A549 (cell line): ENCODE measurements around the gene GZMH. TPM values are rescaled to one million over a fixed set of nuclear protein-coding genes. Genes with fewer than 3 reads are reported as not detected.

ENCODE experiments used
- ATAC-seq, 2 experiments: fragments of 200-7000 bp in 1 of 2; fragments of >200 bp in 1 of 2; cut with Nextera tagmentation in 1 of 2; cut with Tn5 transposase in 1 of 2; 3 replicates each; pipeline versions ENCODE4 v1.8.0 to v1.9.1; 2018 to 2020; ENCODE audit warnings: mild to moderate bottlenecking in 1 of 2, moderate library complexity in 1 of 2
- CTCF ChIA-PET: fragments of 300-600 bp; sonication (Branson Sonifier 250); formaldehyde crosslinking; extraction: SDS; loops from one replicate; lab custom pipeline; 2021; ENCODE audit warnings: antibody characterized with exemption, inconsistent platforms; lab: Yijun Ruan, JAX
- POLR2A ChIA-PET: fragments of 350-600 bp; formaldehyde crosslinking; extraction: SDS; loops from one replicate; lab custom pipeline; 2021; ENCODE audit warnings: antibody characterized with exemption, inconsistent platforms; lab: Yijun Ruan, JAX
- DNase-seq, 2 experiments: peaks; one replicate each; pipeline versions ENCODE4 v3.0.0 to v3.0.0-alpha.2; 2011 to 2016; ENCODE audit warnings: low read depth in 1 of 2, low spot score in 1 of 2
- FAIRE-seq: peaks from 2 replicates; lab custom pipeline; 2011; peaks lifted over from hg19 to GRCh38; lab: Jason Lieb, UNC
- H3K27ac ChIP-seq, 2 experiments: fragments of >200 bp; sonication (Bioruptor Twin); formaldehyde crosslinking; 3 replicates each; pipeline ENCODE4 v1.5.1; 2016 to 2017
- H3K4me1 ChIP-seq: fragments of >200 bp; sonication (Bioruptor Twin); formaldehyde crosslinking; 3 replicates; pipeline ENCODE4 v1.6.1; 2016
- H3K4me2 ChIP-seq: fragments of >200 bp; sonication (Bioruptor Twin); formaldehyde crosslinking; 3 replicates; pipeline ENCODE4 v1.6.1; 2016
- H3K4me3 ChIP-seq: fragments of >200 bp; sonication (Bioruptor Twin); formaldehyde crosslinking; 3 replicates; pipeline ENCODE4 v1.5.1; 2016
- H3K9me3 ChIP-seq: fragments of >200 bp; sonication (Bioruptor Twin); formaldehyde crosslinking; 3 replicates; pipeline ENCODE4 v1.6.1; 2016
- BHLHE40 ChIP-seq: IDR thresholded peaks from 2 replicates; pipeline ENCODE4 v1.6.1; 2012; ENCODE audit warnings: low read depth, low read length, inconsistent platforms
- CBX8 ChIP-seq: fragments of 200-600 bp; sonication (generic); IDR thresholded peaks from 2 replicates; pipeline ENCODE4 v1.6.1; 2016
- EP300 ChIP-seq, 2 experiments: fragments of >200 bp; sonication (Bioruptor Twin); formaldehyde crosslinking; IDR thresholded peaks; 2 replicates in 1 of 2; 3 replicates in 1 of 2; pipeline ENCODE4 v1.6.1; 2016 to 2017
- FOSB ChIP-seq: fragments of 250-450 bp; sonication (Bioruptor Pico); IDR thresholded peaks from 2 replicates; pipeline ENCODE4 v1.5.0; 2020; ENCODE audit warnings: mild to moderate bottlenecking, moderate library complexity
- FOSL2 ChIP-seq, 2 experiments: fragments of 450-650 bp in 1 of 2; fragments of >200 bp in 1 of 2; sonication (Bioruptor Twin) in 1 of 2; formaldehyde crosslinking; IDR thresholded peaks; 2 replicates each; pipeline versions ENCODE4 v1.5.0 to v1.6.1; 2016 to 2020; ENCODE audit warnings: mild to moderate bottlenecking in 1 of 2, moderate library complexity in 1 of 2
- HDAC2 ChIP-seq: fragments of 200-600 bp; sonication (generic); IDR thresholded peaks from 2 replicates; pipeline ENCODE4 v1.6.1; 2016
- HOXB13 ChIP-seq: fragments of 250-450 bp; sonication (Bioruptor Pico); IDR thresholded peaks from 2 replicates; pipeline ENCODE4 v1.5.0; 2020; ENCODE audit warnings: low read depth, mild to moderate bottlenecking, moderate library complexity
- HOXB5 ChIP-seq: fragments of 250-450 bp; sonication (Bioruptor Pico); IDR thresholded peaks from 2 replicates; pipeline ENCODE4 v1.5.0; 2020; ENCODE audit warnings: mild to moderate bottlenecking, moderate library complexity
- KDM1A ChIP-seq: fragments of 200-600 bp; sonication (generic); IDR thresholded peaks from 2 replicates; pipeline ENCODE4 v1.6.1; 2016; ENCODE audit warnings: low read depth, mild to moderate bottlenecking
- KDM5A ChIP-seq: fragments of 200-600 bp; sonication (generic); IDR thresholded peaks from 2 replicates; pipeline ENCODE4 v1.6.1; 2016; ENCODE audit warnings: antibody characterized with exemption, mild to moderate bottlenecking
- MAX ChIP-seq: IDR thresholded peaks from 2 replicates; pipeline ENCODE4 v1.6.1; 2012
- MAZ ChIP-seq: fragments of 150-350 bp; IDR thresholded peaks from 2 replicates; pipeline ENCODE4 v1.6.1; 2014; ENCODE audit warnings: antibody characterized with exemption, low read depth, low read length, borderline replicate concordance
- PHF8 ChIP-seq: fragments of 200-600 bp; sonication (generic); IDR thresholded peaks from 2 replicates; pipeline ENCODE4 v1.6.1; 2016; ENCODE audit warnings: low read depth, mild to moderate bottlenecking, antibody characterized with exemption, moderate library complexity, borderline replicate concordance
- POLR2A ChIP-seq: IDR thresholded peaks from 2 replicates; pipeline ENCODE4 v1.6.1; 2012; ENCODE audit warnings: mild to moderate bottlenecking, low read length
- RARB ChIP-seq: fragments of 250-450 bp; sonication (Bioruptor Pico); IDR thresholded peaks from 2 replicates; pipeline ENCODE4 v1.8.0; 2021; ENCODE audit warnings: mild to moderate bottlenecking, moderate library complexity
- RCOR1 ChIP-seq: fragments of 150-350 bp; IDR thresholded peaks from 2 replicates; pipeline ENCODE4 v1.6.1; 2014; ENCODE audit warnings: antibody characterized with exemption, low read length, low read depth
- REST ChIP-seq: fragments of 200-600 bp; sonication (generic); IDR thresholded peaks from 2 replicates; pipeline ENCODE4 v1.6.1; 2016; ENCODE audit warnings: antibody characterized with exemption, mild to moderate bottlenecking, moderate library complexity
- SMC3 ChIP-seq: fragments of >200 bp; sonication (Bioruptor Twin); formaldehyde crosslinking; IDR thresholded peaks from 3 replicates; pipeline ENCODE4 v1.6.1; 2018; ENCODE audit warnings: inconsistent platforms
- SREBF2 ChIP-seq: fragments of 450-650 bp; IDR thresholded peaks from 2 replicates; pipeline ENCODE4 v1.6.1; 2014; ENCODE audit warnings: mild to moderate bottlenecking, moderate library complexity
- TP53 ChIP-seq: fragments of 250-450 bp; sonication (Bioruptor Pico); IDR thresholded peaks from 2 replicates; pipeline ENCODE4 v1.5.0; 2021; ENCODE audit warnings: mild to moderate bottlenecking, moderate library complexity
- ZC3H11A ChIP-seq: fragments of 450-650 bp; IDR thresholded peaks from 2 replicates; pipeline ENCODE4 v1.6.1; 2014; ENCODE audit warnings: antibody characterized with exemption, mild to moderate bottlenecking
- ZFP36 ChIP-seq: fragments of 450-650 bp; IDR thresholded peaks from 2 replicates; pipeline ENCODE4 v1.6.1; 2014; ENCODE audit warnings: borderline replicate concordance; ENCODE audit not compliant: partially characterized antibody
- ZNF302 ChIP-seq: fragments of 250-450 bp; sonication (Bioruptor Pico); IDR thresholded peaks from 2 replicates; pipeline ENCODE4 v1.9.0; 2021; ENCODE audit warnings: inconsistent platforms, mild to moderate bottlenecking, moderate library complexity
- ZSCAN20 ChIP-seq: fragments of 250-450 bp; sonication (Bioruptor Pico); IDR thresholded peaks from 2 replicates; pipeline ENCODE4 v1.8.0; 2022; ENCODE audit warnings: mild to moderate bottlenecking, moderate library complexity
- WGBS: methylation state at CpG from one replicate; pipeline ENCODE4 v1.1.6; 2017; ENCODE audit errors: missing lambda C conversion rate; 5-methylcytosine and 5-hydroxymethylcytosine counted together
- polyA plus RNA-seq, 4 experiments: library from polyadenylated mRNA; depleted of rRNA in 3 of 4; stranded (reverse); fragments of >200 nt; fragmentation: RNase III in 1 of 4; extraction: RNeasy Plus Mini Kit Qiagen cat#74134 plus additional on column Dnase treatment in 1 of 4; gene quantifications; 2 replicates in 3 of 4; 3 replicates in 1 of 4; pipeline ENCODE4 v1.2.3, GENCODE V29; 2011 to 2017
- TF ChIP-seq, protein P1 (sequence below): IDR thresholded peaks from 2 replicates; pipeline ENCODE4 v1.6.1; 2012; ENCODE audit warnings: low read depth, borderline replicate concordance

The GZMH gene
- polyA plus RNA-seq, 2 of the 4 experiments (the other 2 are of a cell fraction) = not detected

GRCh38 chr14:24576182-24576581, 33.3 kb downstream of the GZMH start, which contains the start of gene CTSG (continued):
- TF ChIP-seq REST = no peak

DNA sequence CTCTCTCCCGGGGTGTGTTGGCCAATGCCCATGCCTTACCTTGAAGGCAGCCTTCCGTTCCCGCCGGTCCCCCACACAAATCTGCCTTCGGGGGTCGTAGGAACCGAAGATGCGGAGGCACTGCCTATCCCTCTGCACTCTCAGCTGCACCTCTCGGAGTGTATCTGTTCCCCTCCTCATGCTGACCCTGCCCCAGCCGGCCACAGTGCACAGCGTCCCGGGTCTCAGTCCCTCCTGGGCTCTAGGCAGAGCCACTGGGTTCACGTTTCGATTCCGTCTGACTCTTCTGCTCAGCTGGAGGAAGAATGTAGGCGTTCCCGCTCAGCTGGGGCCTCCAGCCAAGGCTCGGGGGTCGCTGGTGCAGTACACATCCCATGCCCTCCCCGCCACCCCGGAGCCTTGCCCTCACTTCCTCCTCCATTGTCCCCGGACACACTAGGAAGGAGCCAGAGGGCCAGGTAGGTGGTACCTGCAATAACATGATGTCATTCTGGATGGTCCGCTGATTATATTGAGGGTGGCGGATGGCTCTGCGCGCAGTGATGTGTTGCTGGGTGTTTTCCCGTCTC, 35.2 kb downstream of the GZMH start:
- DNase-seq = no peak
- no peak overlapping the region for H3K4me3 ChIP-seq
- CTCF ChIA-PET = no interaction called here
- H3K4me1 ChIP-seq = no peaks in the 10 kb centered on the region
- POLR2A ChIA-PET = no interaction called here
- FAIRE-seq = no peak
- no peak for ATAC-seq
- no peaks in the 10 kb centered on the region for H3K9me3 ChIP-seq
- H3K4me2 ChIP-seq = no peak overlapping the region
- no peak overlapping the region for H3K27ac ChIP-seq
- WGBS = 44% methylated on average over 18 of the region's 27 CpGs
- TF ChIP-seq, protein P1, sequence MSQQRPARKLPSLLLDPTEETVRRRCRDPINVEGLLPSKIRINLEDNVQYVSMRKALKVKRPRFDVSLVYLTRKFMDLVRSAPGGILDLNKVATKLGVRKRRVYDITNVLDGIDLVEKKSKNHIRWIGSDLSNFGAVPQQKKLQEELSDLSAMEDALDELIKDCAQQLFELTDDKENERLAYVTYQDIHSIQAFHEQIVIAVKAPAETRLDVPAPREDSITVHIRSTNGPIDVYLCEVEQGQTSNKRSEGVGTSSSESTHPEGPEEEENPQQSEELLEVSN = no peak
- TF ChIP-seq ZC3H11A = no peak
- TF ChIP-seq TP53 = no peak
- TF ChIP-seq KDM5A = no peak
- no peak for TF ChIP-seq CBX8
- TF ChIP-seq RCOR1 = no peak
- no peak for TF ChIP-seq FOSL2 (IDR thresholded peaks at IDR 0.05)
- TF ChIP-seq FOSL2 (CRISPR knock-in tag; IDR thresholded peaks at IDR 0.05) = no peak

- no peak for DNase-seq
- ChIA-PET POLR2A (no interaction called here), CTCF (no interaction called here)
- no peaks in the 10 kb centered on the region for H3K4me1 ChIP-seq
- FAIRE-seq = no peak
- no peak overlapping the region for H3K4me3 ChIP-seq
- WGBS = 11% methylated on average over 2 of the region's 2 CpGs
- no peak for ATAC-seq
- no peaks in the 10 kb centered on the region; the same call in 2 of the 3 replicates for H3K9me3 ChIP-seq
- TF ChIP-seq ZSCAN20 (CRISPR knock-in tag) (no peak), HDAC2 (no peak), ZFP36 (no peak)
- no peak overlapping the region for H3K4me2 ChIP-seq
- no peak overlapping the region for H3K27ac ChIP-seq
Measured at GRCh38 chr14:24566318-24566717, 43.2 kb downstream of the GZMH start.

DNA sequence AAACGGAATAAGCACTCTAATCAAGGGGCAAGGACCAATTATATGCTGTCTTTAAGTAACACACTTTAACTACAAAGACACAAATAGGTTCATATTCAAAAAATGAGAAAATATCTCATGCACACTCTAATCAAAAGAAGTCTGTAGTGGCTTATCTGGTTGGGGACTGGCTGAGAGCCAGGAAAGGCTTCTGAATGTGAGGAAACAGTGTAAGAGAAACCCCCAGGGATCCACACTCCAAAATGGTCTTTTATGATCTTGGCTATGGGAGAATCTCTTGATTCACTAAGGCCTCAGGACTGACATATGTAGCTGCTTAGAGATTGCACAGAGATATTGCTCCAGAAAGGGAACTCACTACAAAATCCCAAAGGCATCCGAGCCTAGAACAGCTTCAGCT, 43.7 kb downstream of the GZMH start:
- Histone ChIP-seq H3K4me1 (no peaks in the 10 kb centered on the region), H3K27ac (no peak overlapping the region), H3K4me2 (no peak overlapping the region), H3K9me3 (no peaks in the 10 kb centered on the region; the same call in 2 of the 3 replicates), H3K4me3 (no peak overlapping the region)
- ChIA-PET POLR2A (no interaction called here), CTCF (no interaction called here)
- no peak for ATAC-seq
- no peak for DNase-seq
- TF ChIP-seq MAX (no peak), POLR2A (no peak), HOXB13 (CRISPR knock-in tag) (no peak), RARB (no peak), FOSB (no peak), EP300 (IDR thresholded peaks at IDR 0.05) (no peak), BHLHE40 (no peak), KDM5A (no peak), HOXB5 (CRISPR knock-in tag) (no peak), ZSCAN20 (CRISPR knock-in tag) (no peak), SMC3 (no peak), RCOR1 (no peak), PHF8 (no peak), ZC3H11A (no peak), KDM1A (no peak), MAZ (no peak), ZNF302 (CRISPR knock-in tag) (no peak), SREBF2 (no peak)
- no peak for FAIRE-seq
- 4% methylated on average over 2 of the region's 2 CpGs for WGBS
